Measurements from ENCODE around the gene PAFAH2.

DNA sequence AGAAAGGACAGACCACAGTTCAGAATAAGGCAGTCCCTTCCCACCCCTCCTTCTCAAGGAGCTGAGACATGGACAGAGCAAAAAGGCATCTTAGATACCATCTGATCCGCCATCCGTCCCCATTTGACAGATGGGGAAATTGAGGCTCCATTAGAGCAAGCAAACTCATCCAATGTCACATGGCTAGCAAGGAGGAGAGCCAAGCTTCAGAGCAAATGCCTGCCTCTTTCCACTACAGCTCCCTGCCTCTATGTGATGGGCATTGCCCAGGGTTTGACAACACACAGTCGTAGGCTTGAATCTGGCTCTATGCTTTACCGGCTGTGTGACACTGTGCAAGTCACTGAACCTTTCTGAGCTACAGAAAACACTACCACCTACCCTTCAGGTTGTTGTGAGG lies 44.1 kb upstream of the PAFAH2 start:
- TF ChIP-seq, protein P1, sequence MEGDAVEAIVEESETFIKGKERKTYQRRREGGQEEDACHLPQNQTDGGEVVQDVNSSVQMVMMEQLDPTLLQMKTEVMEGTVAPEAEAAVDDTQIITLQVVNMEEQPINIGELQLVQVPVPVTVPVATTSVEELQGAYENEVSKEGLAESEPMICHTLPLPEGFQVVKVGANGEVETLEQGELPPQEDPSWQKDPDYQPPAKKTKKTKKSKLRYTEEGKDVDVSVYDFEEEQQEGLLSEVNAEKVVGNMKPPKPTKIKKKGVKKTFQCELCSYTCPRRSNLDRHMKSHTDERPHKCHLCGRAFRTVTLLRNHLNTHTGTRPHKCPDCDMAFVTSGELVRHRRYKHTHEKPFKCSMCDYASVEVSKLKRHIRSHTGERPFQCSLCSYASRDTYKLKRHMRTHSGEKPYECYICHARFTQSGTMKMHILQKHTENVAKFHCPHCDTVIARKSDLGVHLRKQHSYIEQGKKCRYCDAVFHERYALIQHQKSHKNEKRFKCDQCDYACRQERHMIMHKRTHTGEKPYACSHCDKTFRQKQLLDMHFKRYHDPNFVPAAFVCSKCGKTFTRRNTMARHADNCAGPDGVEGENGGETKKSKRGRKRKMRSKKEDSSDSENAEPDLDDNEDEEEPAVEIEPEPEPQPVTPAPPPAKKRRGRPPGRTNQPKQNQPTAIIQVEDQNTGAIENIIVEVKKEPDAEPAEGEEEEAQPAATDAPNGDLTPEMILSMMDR (IDR thresholded peaks at IDR 0.05; ENCODE audit: low read depth, low read length): no peak
- no peak for TF ChIP-seq EZH2phosphoT487 (IDR thresholded peaks at IDR 0.05; ENCODE audit: low read depth)
